Measurements from ENCODE around the gene HNRNPC. TPM values are rescaled to one million over a fixed set of nuclear protein-coding genes. Genes with fewer than 3 reads are reported as not detected.

HNRNPC gene
- polyA plus RNA-seq, 1 donor (not counting 4 experiments of a cell fraction or from before 2014, with no cell fraction given) = 871 TPM

GRCh38 chr14:21261824-21262223 is 7.4 kb downstream of the HNRNPC start:
- no peak for FAIRE-seq
- H3K36me3 ChIP-seq (ENCODE audit: control insufficient read depth in 2 of 2, extremely low read depth in 1 of 2, insufficient read depth in 2 of 2, low read length in 2 of 2) = peaks cover 25 to 43% of the 10 kb centered on the region in 2 experiments

DNA sequence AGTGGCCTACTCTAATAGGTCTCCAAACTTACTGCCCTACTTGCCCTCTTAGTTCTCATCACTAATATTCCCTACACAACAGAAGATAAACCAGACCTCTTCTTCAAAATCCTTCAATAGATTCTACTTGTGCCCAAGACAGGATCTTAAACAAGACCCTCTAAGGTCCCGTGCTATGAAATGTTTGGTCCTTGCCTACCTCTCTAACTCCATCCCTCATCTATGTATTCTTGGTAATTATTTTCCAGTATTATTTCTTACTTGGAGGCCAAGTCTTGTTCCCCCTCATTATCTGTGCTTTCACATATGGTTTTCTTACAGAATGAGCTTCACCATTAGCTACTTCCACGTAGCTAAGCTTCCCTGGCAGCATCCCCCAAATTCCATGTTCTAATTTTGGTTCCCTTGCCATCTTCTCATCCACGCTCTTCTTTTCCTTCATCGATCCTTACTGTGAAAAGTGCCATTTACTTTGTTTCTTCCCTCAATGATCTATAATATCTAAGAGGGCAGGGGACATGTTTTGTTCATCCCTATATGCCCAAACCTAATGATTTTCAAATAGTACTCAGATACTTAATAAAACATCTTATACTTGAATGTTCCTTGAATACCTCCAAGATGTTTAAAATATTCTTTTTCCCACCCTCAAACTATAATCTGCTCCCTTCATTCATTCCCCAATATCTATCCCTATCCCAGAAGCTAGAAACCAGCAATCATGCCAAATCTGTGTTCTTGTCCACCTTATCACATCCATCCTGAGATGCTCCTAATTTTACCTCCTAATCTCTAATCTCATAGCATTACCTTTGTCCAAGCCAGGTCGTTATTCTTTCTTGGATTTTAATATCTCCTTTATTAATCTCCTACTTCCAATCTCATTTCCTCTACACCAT is 10.1 kb downstream of the HNRNPC start:
- no peak overlapping the region for H3K27ac ChIP-seq (ENCODE audit: control insufficient read depth, insufficient read depth, low read length)
- dilution Hi-C loops (cut with MboI; ENCODE audit: extremely low pct_ligation_motif_present, low sequenced_read_pairs) = no loop called here
- no peak overlapping the region for H3K4me2 ChIP-seq (ENCODE audit: control insufficient read depth, extremely low read depth, insufficient read depth, low read depth, low read length)
- no peak for DNase-seq (ENCODE audit: low read depth, low spot score)
- no peaks in the 10 kb centered on the region for H3K9me3 ChIP-seq (ENCODE audit: control insufficient read depth, low read depth, low read length)
- FAIRE-seq = no peak
- H3K4me3 ChIP-seq (ENCODE audit: control insufficient read depth in 2 of 3, extremely low read depth in 1 of 3, insufficient read depth in 2 of 3, low read depth in 1 of 3, low read length in 3 of 3) = no peak overlapping the region
- peaks cover 33 to 56% of the 10 kb centered on the region in 2 experiments for H3K36me3 ChIP-seq (ENCODE audit: control insufficient read depth in 2 of 2, extremely low read depth in 1 of 2, insufficient read depth in 2 of 2, low read length in 2 of 2)
- H3K79me2 ChIP-seq (ENCODE audit: control insufficient read depth, insufficient read depth, low read length) = peaks cover 97% of the 10 kb centered on the region
- no peaks in the 10 kb centered on the region for H3K27me3 ChIP-seq (ENCODE audit: control insufficient read depth, extremely low read depth, insufficient read depth, low read length)
- TF ChIP-seq CTCF (optimal IDR thresholded peaks at IDR 0.05 in 1 of 3, IDR thresholded peaks at IDR 0.05 in 1 of 3, conservative IDR thresholded peaks at IDR 0.05 in 1 of 3; ENCODE audit: extremely low read depth in 1 of 3, insufficient read depth in 2 of 3, low read length in 3 of 3) (no peak), EZH2 (IDR thresholded peaks at IDR 0.05; ENCODE audit: low read length) (no peak)
- H3K9ac ChIP-seq (ENCODE audit: control insufficient read depth, extremely low read depth, insufficient read depth, low read length) = no peak overlapping the region
- H4K20me1 ChIP-seq (ENCODE audit: control insufficient read depth, extremely low read depth, insufficient read depth, low read length) = peaks cover 81% of the 10 kb centered on the region
- no peak overlapping the region for H2AFZ ChIP-seq (ENCODE audit: control insufficient read depth, low read length)
- H3K9me1 ChIP-seq (ENCODE audit: control insufficient read depth, extremely low read depth, insufficient read depth, low read length) = peaks cover 4% of the 10 kb centered on the region
- H3K4me1 ChIP-seq (ENCODE audit: control insufficient read depth, extremely low read depth, insufficient read depth, low read length) = peaks cover 17% of the 10 kb centered on the region

More at GRCh38 chr14:21261824-21262223, 7.4 kb downstream of the HNRNPC start:
- H4K20me1 ChIP-seq (ENCODE audit: control insufficient read depth, extremely low read depth, insufficient read depth, low read length) = peaks cover 85% of the 10 kb centered on the region
- no peak overlapping the region for H3K9ac ChIP-seq (ENCODE audit: control insufficient read depth, extremely low read depth, insufficient read depth, low read length)
- no peaks in the 10 kb centered on the region for H3K9me3 ChIP-seq (ENCODE audit: control insufficient read depth, low read depth, low read length)
- no peaks in the 10 kb centered on the region for H3K27me3 ChIP-seq (ENCODE audit: control insufficient read depth, extremely low read depth, insufficient read depth, low read length)
- no peak overlapping the region for H2AFZ ChIP-seq (ENCODE audit: control insufficient read depth, low read length)
- H3K79me2 ChIP-seq (ENCODE audit: control insufficient read depth, insufficient read depth, low read length) = peaks cover 95% of the 10 kb centered on the region
- no peak overlapping the region for H3K4me2 ChIP-seq (ENCODE audit: control insufficient read depth, extremely low read depth, insufficient read depth, low read depth, low read length)
- no peak for DNase-seq (ENCODE audit: low read depth, low spot score)
- peaks cover 4% of the 10 kb centered on the region for H3K9me1 ChIP-seq (ENCODE audit: control insufficient read depth, extremely low read depth, insufficient read depth, low read length)
- no peak overlapping the region for H3K4me3 ChIP-seq (ENCODE audit: control insufficient read depth in 2 of 3, extremely low read depth in 1 of 3, insufficient read depth in 2 of 3, low read depth in 1 of 3, low read length in 3 of 3)
- dilution Hi-C loops (cut with MboI; ENCODE audit: extremely low pct_ligation_motif_present, low sequenced_read_pairs) = no loop called here
- TF ChIP-seq EZH2 (IDR thresholded peaks at IDR 0.05; ENCODE audit: low read length) (no peak), CTCF (optimal IDR thresholded peaks at IDR 0.05 in 1 of 3, IDR thresholded peaks at IDR 0.05 in 1 of 3, conservative IDR thresholded peaks at IDR 0.05 in 1 of 3; ENCODE audit: extremely low read depth in 1 of 3, insufficient read depth in 2 of 3, low read length in 3 of 3) (no peak)
- no peak overlapping the region for H3K27ac ChIP-seq (ENCODE audit: control insufficient read depth, insufficient read depth, low read length)
- H3K4me1 ChIP-seq (ENCODE audit: control insufficient read depth, extremely low read depth, insufficient read depth, low read length) = peaks cover 41% of the 10 kb centered on the region
